Measurements from ENCODE around the gene PIGC.

Gene PIGC

DNA sequence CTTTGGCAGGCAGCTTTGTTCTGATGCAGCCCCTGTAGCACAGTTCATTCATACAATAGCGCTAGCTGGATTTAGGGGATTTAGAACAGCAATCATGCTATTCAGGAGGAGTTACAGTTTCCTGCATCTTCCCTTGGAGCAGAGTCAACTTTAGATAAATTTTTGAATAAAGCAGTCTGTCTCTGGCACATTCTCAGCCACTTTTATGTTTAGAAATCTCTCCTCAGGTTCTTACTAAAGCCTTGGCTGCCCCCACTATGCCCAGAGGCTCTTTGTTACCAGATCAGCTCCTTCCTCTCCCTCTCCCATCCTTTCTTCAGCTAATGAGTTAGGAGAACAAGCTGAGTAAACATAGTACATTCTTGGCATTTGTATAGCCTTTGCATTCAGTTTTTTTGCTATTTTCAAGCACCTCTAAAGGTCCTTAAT lies 17.0 kb upstream of the PIGC start:
- no peak for DNase-seq (ENCODE audit: low spot score)
- TF ChIP-seq, protein P1, sequence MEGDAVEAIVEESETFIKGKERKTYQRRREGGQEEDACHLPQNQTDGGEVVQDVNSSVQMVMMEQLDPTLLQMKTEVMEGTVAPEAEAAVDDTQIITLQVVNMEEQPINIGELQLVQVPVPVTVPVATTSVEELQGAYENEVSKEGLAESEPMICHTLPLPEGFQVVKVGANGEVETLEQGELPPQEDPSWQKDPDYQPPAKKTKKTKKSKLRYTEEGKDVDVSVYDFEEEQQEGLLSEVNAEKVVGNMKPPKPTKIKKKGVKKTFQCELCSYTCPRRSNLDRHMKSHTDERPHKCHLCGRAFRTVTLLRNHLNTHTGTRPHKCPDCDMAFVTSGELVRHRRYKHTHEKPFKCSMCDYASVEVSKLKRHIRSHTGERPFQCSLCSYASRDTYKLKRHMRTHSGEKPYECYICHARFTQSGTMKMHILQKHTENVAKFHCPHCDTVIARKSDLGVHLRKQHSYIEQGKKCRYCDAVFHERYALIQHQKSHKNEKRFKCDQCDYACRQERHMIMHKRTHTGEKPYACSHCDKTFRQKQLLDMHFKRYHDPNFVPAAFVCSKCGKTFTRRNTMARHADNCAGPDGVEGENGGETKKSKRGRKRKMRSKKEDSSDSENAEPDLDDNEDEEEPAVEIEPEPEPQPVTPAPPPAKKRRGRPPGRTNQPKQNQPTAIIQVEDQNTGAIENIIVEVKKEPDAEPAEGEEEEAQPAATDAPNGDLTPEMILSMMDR (IDR thresholded peaks at IDR 0.05; ENCODE audit: extremely low read depth, insufficient read depth, missing control alignments), result no peak
- in situ Hi-C loops (cut with MboI; ENCODE audit: low pct_unique_long_range_greater_than_20kb, low sequenced_read_pairs, unreplicated experiment), result loop anchor here (25.0 kb wide), 1 partner anchor 251 kb away; no protein-coding TSS in a partner anchor

DNA sequence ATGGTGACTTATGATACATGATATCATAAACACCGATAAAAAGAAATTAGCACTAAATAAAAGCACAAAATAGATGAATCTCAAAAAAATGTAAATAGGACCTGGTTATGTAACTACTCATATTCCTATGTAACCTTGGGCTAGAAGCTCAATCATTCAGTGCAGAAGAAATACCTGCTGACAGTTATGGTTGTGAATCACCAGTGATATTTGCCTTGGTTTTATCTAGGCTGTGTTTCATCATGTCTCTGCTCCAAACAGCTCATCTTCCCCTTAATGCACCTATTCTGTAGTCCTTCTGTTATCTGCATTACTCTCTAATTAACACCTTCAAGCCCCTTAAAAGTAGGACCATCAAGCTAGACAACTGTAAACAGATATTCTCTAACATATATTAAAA lies 16.3 kb upstream of the PIGC start:
- TF ChIP-seq, protein P1 (IDR thresholded peaks at IDR 0.05; ENCODE audit: extremely low read depth, insufficient read depth, missing control alignments), result no peak
- in situ Hi-C loops (cut with MboI; ENCODE audit: low pct_unique_long_range_greater_than_20kb, low sequenced_read_pairs, unreplicated experiment), result loop anchor here (25.0 kb wide), 1 partner anchor 252 kb away; no protein-coding TSS in a partner anchor
- DNase-seq (ENCODE audit: low spot score), result no peak

DNA sequence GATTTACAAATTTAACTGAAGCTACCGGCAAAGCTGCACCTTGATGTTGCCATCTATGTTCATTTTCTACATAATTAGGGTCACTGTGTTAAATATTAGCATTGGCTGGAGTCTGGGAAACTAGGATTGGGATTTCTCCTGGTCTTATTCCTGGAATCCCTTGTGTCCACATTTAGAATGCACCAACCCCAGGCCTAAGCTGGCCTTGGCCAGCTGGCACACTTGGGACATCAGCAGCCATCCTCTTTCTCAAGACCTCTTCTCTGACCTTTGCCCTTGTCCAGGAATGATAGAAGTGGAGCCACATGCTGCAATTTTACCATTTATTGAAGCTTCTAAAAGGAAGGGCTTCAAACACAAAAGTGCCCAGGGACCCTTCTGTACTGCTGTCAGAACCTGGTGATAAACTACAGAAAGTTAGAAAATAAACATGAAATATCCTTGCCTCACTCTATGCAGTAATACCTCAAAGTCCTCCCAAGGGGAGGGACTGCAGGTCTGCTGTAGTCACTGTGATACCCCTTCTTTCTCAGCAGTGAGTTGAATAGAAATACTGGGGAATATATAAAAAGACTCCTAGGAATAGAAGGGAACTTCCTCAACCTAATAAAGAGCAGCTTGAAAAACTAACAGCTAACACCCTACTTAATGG lies 13.7 kb upstream of the PIGC start:
- TF ChIP-seq, protein P1 (IDR thresholded peaks at IDR 0.05; ENCODE audit: extremely low read depth, insufficient read depth, missing control alignments), result no peak
- in situ Hi-C loops (cut with MboI; ENCODE audit: low pct_unique_long_range_greater_than_20kb, low sequenced_read_pairs, unreplicated experiment), result loop anchor here (25.0 kb wide), 1 partner anchor 255 kb away; no protein-coding TSS in a partner anchor

DNA sequence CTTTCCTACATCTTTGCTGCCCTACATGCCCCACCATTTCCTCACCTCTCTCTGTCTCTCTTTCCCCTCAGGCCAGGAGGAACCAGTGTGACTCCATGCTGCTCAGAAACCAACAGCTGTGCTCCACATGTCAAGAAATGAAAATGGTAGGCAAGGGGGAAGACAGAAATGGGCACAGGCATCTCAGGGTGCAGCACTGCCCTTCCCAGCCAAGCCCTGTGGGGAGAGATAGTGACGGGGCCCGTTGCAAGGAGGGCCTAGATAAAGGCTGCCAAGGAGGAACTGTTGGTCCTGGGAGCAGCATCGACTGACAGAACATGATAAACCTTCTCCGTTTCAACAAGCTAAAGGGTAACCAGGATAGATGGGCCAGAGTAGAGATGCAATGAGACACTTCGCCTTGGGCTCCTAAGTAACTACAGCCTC lies 12.5 kb upstream of the PIGC start:
- TF ChIP-seq, protein P1 (IDR thresholded peaks at IDR 0.05; ENCODE audit: extremely low read depth, insufficient read depth, missing control alignments), result no peak
- in situ Hi-C loops (cut with MboI; ENCODE audit: low pct_unique_long_range_greater_than_20kb, low sequenced_read_pairs, unreplicated experiment), result loop anchor here (25.0 kb wide), 1 partner anchor 256 kb away; no protein-coding TSS in a partner anchor

More for the DNA sequence above, 13.7 kb upstream of the PIGC start:
- DNase-seq (ENCODE audit: low spot score), result no peak

DNA sequence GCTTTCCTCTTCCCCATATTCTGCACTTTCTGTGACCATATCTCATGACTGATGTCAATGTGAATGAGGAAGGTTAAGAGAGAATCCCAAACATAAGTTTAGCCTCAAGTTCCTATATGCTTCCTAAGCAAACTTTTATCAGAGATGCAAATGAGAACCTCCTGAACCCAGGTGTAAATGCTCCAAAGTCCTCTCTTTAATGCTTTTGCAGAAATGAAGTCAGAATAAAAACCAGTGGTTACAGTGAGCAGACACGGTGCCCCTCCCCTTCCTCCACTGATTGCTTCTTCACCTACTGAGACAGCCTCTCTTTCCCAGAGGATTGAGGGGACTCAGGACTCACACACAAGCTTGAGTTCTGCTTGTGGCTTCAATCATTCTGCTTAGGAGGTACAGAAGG lies 11.6 kb upstream of the PIGC start:
- DNase-seq (ENCODE audit: low spot score), result no peak
- in situ Hi-C loops (cut with MboI; ENCODE audit: low pct_unique_long_range_greater_than_20kb, low sequenced_read_pairs, unreplicated experiment), result loop anchor here (25.0 kb wide), 1 partner anchor 257 kb away; no protein-coding TSS in a partner anchor
- TF ChIP-seq, protein P1 (IDR thresholded peaks at IDR 0.05; ENCODE audit: extremely low read depth, insufficient read depth, missing control alignments), result no peak

More for the DNA sequence above, 12.5 kb upstream of the PIGC start:
- no peak for DNase-seq (ENCODE audit: low spot score)

DNA sequence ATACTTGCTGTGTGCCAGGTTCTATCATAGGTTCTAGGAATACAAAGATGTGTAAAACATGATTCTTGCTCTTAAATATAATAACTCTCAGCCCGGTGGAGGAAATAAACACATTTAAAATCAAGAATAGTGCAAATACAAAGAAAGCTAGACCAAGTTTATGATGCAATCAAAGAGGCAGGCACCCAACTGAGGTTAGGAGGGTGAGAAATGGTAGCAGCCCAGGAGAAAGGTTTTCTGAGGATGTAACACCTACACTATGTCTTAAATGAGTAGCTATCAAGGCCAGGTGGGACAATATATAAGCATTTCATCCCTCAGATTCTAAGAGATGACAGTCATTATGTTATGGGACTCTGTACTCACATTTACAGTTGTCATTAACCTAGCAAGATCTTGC lies 9.7 kb upstream of the PIGC start:
- no peak for DNase-seq (ENCODE audit: low spot score)
- in situ Hi-C loops (cut with MboI; ENCODE audit: low pct_unique_long_range_greater_than_20kb, low sequenced_read_pairs, unreplicated experiment), result loop anchor here (25.0 kb wide), 1 partner anchor 259 kb away; no protein-coding TSS in a partner anchor
- TF ChIP-seq, protein P1 (IDR thresholded peaks at IDR 0.05; ENCODE audit: extremely low read depth, insufficient read depth, missing control alignments), result no peak
